HCT116 (cell line): ENCODE measurements around the gene COPS3. TPM values are rescaled to one million over a fixed set of nuclear protein-coding genes. Genes with fewer than 3 reads are reported as not detected.
"Not testable (repeated sequence)": the region's sequence is repeated elsewhere in the genome, so short reads cannot be mapped to it uniquely, and the experiment has no call there.

ENCODE experiments used
- ATAC-seq: fragments of 200-7000 bp; cut with Tn5 transposase; 2 replicates; pipeline ENCODE4 v1.9.1; 2020; ENCODE audit warnings: mild to moderate bottlenecking, moderate library complexity
- BruUV-seq: library from RNA; stranded (reverse); fragments of 400-500 nt; replicated peaks from 2 replicates; lab custom pipeline; 2021; lab: Mats Ljungman, UMichigan
- CTCF ChIA-PET: fragments of 300-600 bp; sonication (Branson Sonifier 250); formaldehyde crosslinking; loops from one replicate; lab custom pipeline; 2021; ENCODE audit warnings: antibody characterized with exemption; lab: Charles Lee
- POLR2A ChIA-PET: fragments of 300-600, 350-600 bp; sonication (Branson Sonifier 250); formaldehyde crosslinking; loops from one replicate; lab custom pipeline; 2021; ENCODE audit warnings: antibody characterized with exemption; lab: Charles Lee
- RAD21 ChIA-PET, 2 experiments: fragments of 300-600 bp; sonication (Branson Sonifier 250); formaldehyde crosslinking; loops; one replicate each; lab custom pipeline; 2023; ENCODE audit warnings: low total read pairs in 2 of 2; ENCODE audit not compliant: uncharacterized antibody in 2 of 2, unreplicated experiment in 2 of 2, low non-redundant PET in 1 of 2; lab: Charles Lee
- DNase-seq: peaks from one replicate; pipeline ENCODE4 v3.0.0-alpha.2; 2010; ENCODE audit warnings: low read depth, low spot score
- H2AFZ ChIP-seq: fragments of 200-600 bp; shearing (Covaris generic), sonication (generic); 2 replicates; pipeline ENCODE4 v1.6.1; 2017; ENCODE audit warnings: low read depth, mixed run types, mixed read lengths, antibody characterized with exemption, low read length; ENCODE audit not compliant: poor library complexity, severe bottlenecking
- H3K27ac ChIP-seq: 2 replicates; pipeline ENCODE4 v1.5.1; 2012; ENCODE audit warnings: low read depth, low read length
- H3K27me3 ChIP-seq: fragments of 200-600 bp; sonication (generic); 2 replicates; pipeline ENCODE4 v1.6.1; 2016; ENCODE audit warnings: mixed run types, low read length, mixed read lengths; ENCODE audit not compliant: insufficient read depth
- H3K36me3 ChIP-seq, 2 experiments: fragments of 200-500 bp in 1 of 2; fragments of 200-600 bp in 1 of 2; sonication (Bioruptor generic) in 1 of 2; sonication (generic) in 1 of 2; 2 replicates each; pipeline versions ENCODE4 v1.5.1 to v1.6.1; 2014 to 2016; ENCODE audit warnings: low read length in 2 of 2, inconsistent platforms in 1 of 2, mixed read lengths in 1 of 2, mixed run types in 1 of 2; ENCODE audit not compliant: insufficient read depth in 2 of 2, control insufficient read depth in 1 of 2
- H3K4me1 ChIP-seq, 2 experiments: fragments of 200-600 bp in 1 of 2; sonication (generic) in 1 of 2; 2 replicates each; pipeline versions ENCODE4 v1.5.1 to v1.6.1; 2012 to 2017; ENCODE audit warnings: low read length in 2 of 2, inconsistent platforms in 1 of 2, mild to moderate bottlenecking in 1 of 2, mixed read lengths in 1 of 2, mixed run types in 1 of 2, moderate library complexity in 1 of 2; ENCODE audit not compliant: insufficient read depth in 2 of 2, control insufficient read depth in 1 of 2
- H3K4me2 ChIP-seq: fragments of 200-600 bp; sonication (generic); 2 replicates; pipeline ENCODE4 v1.6.1; 2017; ENCODE audit warnings: mixed run types, low read length, mixed read lengths
- H3K4me3 ChIP-seq, 2 experiments: fragments of 200-600 bp in 1 of 2; sonication (generic) in 1 of 2; replicated peaks in 1 of 2; 2 replicates each; pipeline ENCODE4 v1.5.1; 2011 to 2016; ENCODE audit warnings: low read length in 2 of 2, control low read depth in 1 of 2, low read depth in 1 of 2, mild to moderate bottlenecking in 1 of 2, mixed read lengths in 1 of 2, mixed run types in 1 of 2
- H3K79me2 ChIP-seq: fragments of 200-600 bp; sonication (generic); 2 replicates; pipeline ENCODE4 v1.6.1; 2017; ENCODE audit warnings: mild to moderate bottlenecking, mixed run types, low read length, moderate library complexity, mixed read lengths; ENCODE audit not compliant: insufficient read depth
- H3K9ac ChIP-seq: fragments of 200-600 bp; sonication (generic); 2 replicates; pipeline ENCODE4 v1.6.1; 2016; ENCODE audit warnings: low read length, mixed read lengths
- H3K9me2 ChIP-seq: fragments of 200-600 bp; sonication (generic), shearing (Covaris generic); 2 replicates; pipeline ENCODE4 v1.6.1; 2017; ENCODE audit warnings: mixed run types, mild to moderate bottlenecking, moderate library complexity; ENCODE audit not compliant: insufficient read depth
- H3K9me3 ChIP-seq, 2 experiments: fragments of 200-500 bp in 1 of 2; fragments of 200-600 bp in 1 of 2; sonication (Bioruptor generic) in 1 of 2; sonication (generic) in 1 of 2; 2 replicates each; pipeline ENCODE4 v1.6.1; 2014 to 2017; ENCODE audit warnings: low read length in 2 of 2, mixed read lengths in 2 of 2, inconsistent platforms in 1 of 2, low read depth in 1 of 2, mild to moderate bottlenecking in 1 of 2, mixed run types in 1 of 2, moderate library complexity in 1 of 2; ENCODE audit not compliant: control insufficient read depth in 1 of 2, insufficient read depth in 1 of 2
- H4K20me1 ChIP-seq: fragments of 200-600 bp; sonication (generic), shearing (Covaris generic); 2 replicates; pipeline ENCODE4 v1.6.1; 2017; ENCODE audit warnings: mixed run types, mild to moderate bottlenecking, moderate library complexity; ENCODE audit not compliant: insufficient read depth
- CBX3 ChIP-seq: IDR thresholded peaks from 2 replicates; pipeline ENCODE4 v1.6.1; 2012; ENCODE audit warnings: low read depth
- CEBPB ChIP-seq: IDR thresholded peaks from 2 replicates; pipeline ENCODE4 v1.6.1; 2012; ENCODE audit warnings: low read depth
- EZH2 ChIP-seq: fragments of 200-600 bp; sonication (generic); IDR thresholded peaks from 2 replicates; pipeline ENCODE4 v1.6.1; 2017; ENCODE audit warnings: antibody characterized with exemption, mixed run types
- FOSL1 ChIP-seq: IDR thresholded peaks from 2 replicates; pipeline ENCODE4 v1.6.1; 2012; ENCODE audit warnings: low read depth
- POLR2AphosphoS5 ChIP-seq: IDR thresholded peaks from 2 replicates; pipeline ENCODE4 v1.6.1; 2011; ENCODE audit warnings: mild to moderate bottlenecking, low read depth, low read length, moderate library complexity
- REST ChIP-seq: IDR thresholded peaks from 2 replicates; pipeline ENCODE4 v1.6.1; 2012; ENCODE audit warnings: low read depth
- SIN3A ChIP-seq: IDR thresholded peaks from 2 replicates; pipeline ENCODE4 v1.6.1; 2012; ENCODE audit warnings: low read depth
- SP1 ChIP-seq: IDR thresholded peaks from 2 replicates; pipeline ENCODE4 v1.6.1; 2012; ENCODE audit warnings: low read depth
- YY1 ChIP-seq: IDR thresholded peaks from 2 replicates; pipeline ENCODE4 v1.6.1; 2011; ENCODE audit warnings: low read length, low read depth, moderate library complexity, mild to moderate bottlenecking; ENCODE audit not compliant: insufficient replicate concordance; ENCODE audit errors: extremely low read depth
- intact Hi-C: fragments of 100-400 bp; cut with micrococcal nuclease; formaldehyde crosslinking; loops from 2 replicates; pipeline ENCODE4 v1.10.0; 2022
- total RNA-seq: library from RNA; stranded (reverse); gene quantifications from one replicate; pipeline ENCODE4 v1.2.1, GENCODE V29; 2021; ENCODE audit not compliant: unreplicated experiment
- TF ChIP-seq, protein P1 (sequence below): IDR thresholded peaks from 2 replicates; pipeline ENCODE4 v1.6.1; 2012

The COPS3 gene
- total RNA-seq, 1 experiment from 2014 or later: 99.0 TPM

DNA sequence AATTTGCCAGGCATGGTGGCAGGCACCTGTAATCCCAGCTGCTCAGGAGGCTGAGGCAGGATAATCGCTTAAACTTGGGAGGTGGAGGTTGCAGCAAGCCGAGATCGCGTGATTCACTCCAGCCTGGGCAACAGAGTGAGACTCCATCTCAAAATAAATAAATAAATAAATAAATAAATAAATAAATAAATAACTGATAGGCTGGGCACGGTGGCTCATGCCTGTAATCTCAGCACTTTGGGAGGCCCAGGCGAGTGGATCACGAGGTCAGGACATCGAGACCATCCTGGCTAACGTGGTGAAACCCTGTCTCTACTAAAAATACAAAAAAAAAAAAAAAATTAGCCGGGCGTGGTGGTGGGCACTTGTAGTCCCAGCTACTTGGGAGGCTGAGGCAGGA, 25.4 kb downstream of the COPS3 start:
- ATAC-seq, H3K27me3 ChIP-seq, DNase-seq, H3K27ac ChIP-seq, CTCF ChIA-PET, intact Hi-C loops, POLR2A ChIA-PET, H3K79me2 ChIP-seq, H3K9me3 ChIP-seq, H4K20me1 ChIP-seq, RAD21 ChIA-PET, H3K4me1 ChIP-seq, BruUV-seq, H2AFZ ChIP-seq, H3K9me2 ChIP-seq, H3K4me3 ChIP-seq, H3K4me2 ChIP-seq, H3K9ac ChIP-seq: not testable (repeated sequence)
- H3K36me3 ChIP-seq: peaks cover 42 to 57% of the 10 kb centered on the region in 2 experiments; a peak in 3 of 4 replicates

GRCh38 chr17:17254036-17254435, 27.0 kb downstream of the COPS3 start:
- no peak for DNase-seq
- peaks cover 32 to 43% of the 10 kb centered on the region in 2 experiments; a peak in 3 of 4 replicates for H3K36me3 ChIP-seq
- CTCF ChIA-PET: no interaction called here
- no peak overlapping the region for H3K4me2 ChIP-seq
- H3K79me2 ChIP-seq: peaks cover 3% of the 10 kb centered on the region; the same call in 1 of the 2 replicates
- H3K9ac ChIP-seq: no peak overlapping the region
- H3K9me3 ChIP-seq: no peaks in the 10 kb centered on the region
- intact Hi-C loops: no loop called here
- no peaks in the 10 kb centered on the region for H3K4me1 ChIP-seq
- no peaks in the 10 kb centered on the region for H3K9me2 ChIP-seq
- no peak overlapping the region for H3K27ac ChIP-seq
- POLR2A ChIA-PET: no interaction called here
- ATAC-seq: no peak
- no peak overlapping the region for H3K4me3 ChIP-seq
- RAD21 ChIA-PET: no interaction called here
- TF ChIP-seq FOSL1 (no peak), SIN3A (no peak), SP1 (no peak), CEBPB (no peak), YY1 (no peak), REST (no peak), POLR2AphosphoS5 (no peak), EZH2 (no peak), CBX3 (no peak)
- TF ChIP-seq, protein P1, sequence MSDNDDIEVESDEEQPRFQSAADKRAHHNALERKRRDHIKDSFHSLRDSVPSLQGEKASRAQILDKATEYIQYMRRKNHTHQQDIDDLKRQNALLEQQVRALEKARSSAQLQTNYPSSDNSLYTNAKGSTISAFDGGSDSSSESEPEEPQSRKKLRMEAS: no peak
- no peaks in the 10 kb centered on the region for H3K27me3 ChIP-seq
- no peaks in the 10 kb centered on the region for H4K20me1 ChIP-seq
- BruUV-seq: no TSS peak
- no peak overlapping the region for H2AFZ ChIP-seq
